SH-SY5Y (cell line): Measurements from ENCODE around the gene NXT1.

Experiments used
- GATA2 ChIP-seq: IDR thresholded peaks from 2 replicates; pipeline ENCODE4 v1.6.1; 2011; ENCODE audit warnings: mild to moderate bottlenecking, low read depth, low read length
- GATA3 ChIP-seq: IDR thresholded peaks from 2 replicates; pipeline ENCODE4 v1.6.1; 2011; ENCODE audit warnings: low read depth, mild to moderate bottlenecking, low read length, moderate library complexity

DNA sequence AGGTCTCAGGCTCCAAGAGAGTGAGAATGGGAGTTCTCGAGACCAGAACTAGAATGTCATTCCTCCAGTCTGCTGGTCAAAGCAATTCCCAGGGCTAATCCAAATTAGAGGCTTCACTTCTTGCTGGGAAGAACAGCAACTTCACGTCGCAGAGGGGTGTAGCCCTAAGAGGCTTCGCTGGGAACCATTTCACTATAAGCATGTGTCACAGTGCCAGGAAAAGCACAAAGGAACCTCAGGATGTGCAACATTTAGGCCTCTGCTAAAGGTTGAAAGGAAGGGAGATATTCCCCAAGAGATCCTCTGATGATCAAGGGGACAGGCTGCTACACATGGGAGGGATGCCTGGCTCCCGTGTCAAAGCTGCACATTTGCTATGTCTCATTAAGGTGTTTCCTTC lies 35.9 kb upstream of the NXT1 start:
- no peak for TF ChIP-seq GATA3
- no peak for TF ChIP-seq GATA2
